Loucy (cell line): ENCODE data around the gene GHRH.

ENCODE experiments used
- H2AFZ ChIP-seq: fragments of 200-600 bp; sonication (generic); 2 replicates; pipeline ENCODE4 v1.6.0; 2016; ENCODE audit warnings: antibody characterized with exemption, mild to moderate bottlenecking, low read length, moderate library complexity
- H3F3A ChIP-seq: fragments of 200-600 bp; 2 replicates; pipeline ENCODE4 v1.6.0; 2016; ENCODE audit warnings: antibody characterized with exemption, low read depth, mild to moderate bottlenecking
- H3K27me3 ChIP-seq: fragments of 200-600 bp; sonication (generic); 2 replicates; pipeline ENCODE4 v1.6.1; 2014; ENCODE audit warnings: low read length, mild to moderate bottlenecking; ENCODE audit not compliant: insufficient read depth, poor library complexity, severe bottlenecking
- H3K36me3 ChIP-seq: fragments of 200-600 bp; sonication (generic); 2 replicates; pipeline ENCODE4 v1.6.1; 2016; ENCODE audit warnings: low read length; ENCODE audit not compliant: insufficient read depth
- H3K4me1 ChIP-seq: fragments of 200-600 bp; sonication (generic); 2 replicates; pipeline ENCODE4 v1.5.1; 2014; ENCODE audit warnings: low read length, mild to moderate bottlenecking; ENCODE audit not compliant: insufficient read depth, poor library complexity, severe bottlenecking
- H3K4me2 ChIP-seq: fragments of 200-600 bp; sonication (generic); 2 replicates; pipeline ENCODE4 v1.6.0; 2014; ENCODE audit warnings: antibody characterized with exemption, low read length, low read depth, mild to moderate bottlenecking; ENCODE audit not compliant: poor library complexity, severe bottlenecking
- H3K4me3 ChIP-seq: fragments of 200-600 bp; sonication (generic); 2 replicates; pipeline ENCODE4 v1.5.1; 2014; ENCODE audit warnings: low read length, mild to moderate bottlenecking, mixed read lengths; ENCODE audit not compliant: poor library complexity, severe bottlenecking
- H3K79me2 ChIP-seq: fragments of 200-600 bp; sonication (generic); 2 replicates; pipeline ENCODE4 v1.6.1; 2014; ENCODE audit warnings: low read length; ENCODE audit not compliant: insufficient read depth
- H3K9ac ChIP-seq: fragments of 200-600 bp; sonication (generic); 2 replicates; pipeline ENCODE4 v1.6.0; 2014; ENCODE audit warnings: mild to moderate bottlenecking, low read depth, low read length, moderate library complexity; ENCODE audit not compliant: poor library complexity, severe bottlenecking
- H3K9me2 ChIP-seq: fragments of 200-600 bp; sonication (generic); replicated peaks from 2 replicates; pipeline ENCODE4 v1.6.1; 2016; ENCODE audit warnings: low read depth, low read length, mixed read lengths
- H3K9me3 ChIP-seq: fragments of 200-600 bp; sonication (generic); 2 replicates; pipeline ENCODE4 v1.6.1; 2014; ENCODE audit warnings: mild to moderate bottlenecking, antibody characterized with exemption, low read length, low read depth; ENCODE audit not compliant: insufficient read depth
- H4K20me1 ChIP-seq: fragments of 200-600 bp; sonication (generic); 2 replicates; pipeline ENCODE4 v1.6.0; 2014; ENCODE audit warnings: antibody characterized with exemption, low read length, mild to moderate bottlenecking; ENCODE audit not compliant: insufficient read depth, poor library complexity, severe bottlenecking
- EZH2phosphoT487 ChIP-seq: fragments of 200-600 bp; IDR thresholded peaks from 2 replicates; pipeline ENCODE4 v1.6.1; 2018; ENCODE audit warnings: antibody characterized with exemption, mild to moderate bottlenecking, moderate library complexity, borderline replicate concordance
- TF ChIP-seq, protein P1 (sequence below): fragments of 200-600 bp; sonication (generic); conservative IDR thresholded peaks from 2 replicates; pipeline ENCODE4 v1.5.1; 2014; ENCODE audit warnings: mild to moderate bottlenecking, antibody characterized with exemption, low read length

Gene GHRH

DNA sequence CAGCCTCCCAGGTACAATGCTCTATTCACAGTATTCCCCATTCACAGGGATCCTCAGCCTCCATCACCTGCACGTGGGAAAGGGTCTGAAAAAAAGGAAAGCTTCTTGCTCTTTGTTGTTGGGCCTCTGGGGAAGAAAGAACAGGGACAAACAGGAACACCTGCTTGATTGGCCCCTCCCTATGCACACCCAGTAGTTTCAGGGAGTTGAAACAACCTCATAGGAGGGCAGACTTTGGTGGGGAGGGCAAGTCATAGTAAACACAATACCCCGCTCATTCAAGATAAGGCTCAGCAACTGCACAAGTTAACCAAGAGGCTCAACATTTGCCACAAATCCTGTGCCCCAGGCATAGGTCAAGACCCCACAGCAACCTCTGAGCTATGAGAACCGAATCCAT lies 1.7 kb downstream of the GHRH start:
- Histone ChIP-seq H3K27me3 (no peaks in the 10 kb centered on the region), H3K4me2 (no peak overlapping the region), H3K9me3 (no peaks in the 10 kb centered on the region), H3K79me2 (no peaks in the 10 kb centered on the region), H3K9ac (no peak overlapping the region), H3K4me3 (no peak overlapping the region), H2AFZ (no peak overlapping the region), H3F3A (no peaks in the 10 kb centered on the region), H4K20me1 (no peaks in the 10 kb centered on the region), H3K36me3 (no peaks in the 10 kb centered on the region), H3K4me1 (no peaks in the 10 kb centered on the region), H3K9me2 (no peaks in the 10 kb centered on the region)
- TF ChIP-seq, protein P1, sequence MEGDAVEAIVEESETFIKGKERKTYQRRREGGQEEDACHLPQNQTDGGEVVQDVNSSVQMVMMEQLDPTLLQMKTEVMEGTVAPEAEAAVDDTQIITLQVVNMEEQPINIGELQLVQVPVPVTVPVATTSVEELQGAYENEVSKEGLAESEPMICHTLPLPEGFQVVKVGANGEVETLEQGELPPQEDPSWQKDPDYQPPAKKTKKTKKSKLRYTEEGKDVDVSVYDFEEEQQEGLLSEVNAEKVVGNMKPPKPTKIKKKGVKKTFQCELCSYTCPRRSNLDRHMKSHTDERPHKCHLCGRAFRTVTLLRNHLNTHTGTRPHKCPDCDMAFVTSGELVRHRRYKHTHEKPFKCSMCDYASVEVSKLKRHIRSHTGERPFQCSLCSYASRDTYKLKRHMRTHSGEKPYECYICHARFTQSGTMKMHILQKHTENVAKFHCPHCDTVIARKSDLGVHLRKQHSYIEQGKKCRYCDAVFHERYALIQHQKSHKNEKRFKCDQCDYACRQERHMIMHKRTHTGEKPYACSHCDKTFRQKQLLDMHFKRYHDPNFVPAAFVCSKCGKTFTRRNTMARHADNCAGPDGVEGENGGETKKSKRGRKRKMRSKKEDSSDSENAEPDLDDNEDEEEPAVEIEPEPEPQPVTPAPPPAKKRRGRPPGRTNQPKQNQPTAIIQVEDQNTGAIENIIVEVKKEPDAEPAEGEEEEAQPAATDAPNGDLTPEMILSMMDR, result no peak
- TF ChIP-seq EZH2phosphoT487, result no peak

DNA sequence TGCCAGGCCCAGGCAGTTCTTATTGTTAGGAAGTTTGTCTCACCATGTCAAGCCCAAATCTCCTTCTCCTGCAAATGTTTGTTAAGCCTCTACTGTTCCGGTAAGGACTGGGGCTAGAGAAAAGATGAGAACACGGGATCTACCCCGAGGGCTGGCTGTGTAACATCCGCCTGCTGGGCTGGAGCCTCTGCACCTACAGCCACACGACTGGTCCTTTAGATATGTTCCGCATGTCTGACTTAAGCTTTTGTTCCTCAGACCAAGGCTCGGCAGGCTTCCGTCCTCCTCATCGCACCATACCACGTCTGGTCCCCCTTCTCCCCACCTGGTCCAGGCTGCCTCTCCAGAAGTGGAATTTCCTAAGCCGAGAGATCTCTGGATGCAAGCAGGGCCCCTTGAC lies 2.6 kb downstream of the GHRH start:
- H3K4me2 ChIP-seq, result no peak overlapping the region
- no peaks in the 10 kb centered on the region for H3K9me2 ChIP-seq
- no peaks in the 10 kb centered on the region for H3K27me3 ChIP-seq
- no peaks in the 10 kb centered on the region for H4K20me1 ChIP-seq
- no peaks in the 10 kb centered on the region for H3F3A ChIP-seq
- H3K36me3 ChIP-seq, result no peaks in the 10 kb centered on the region
- no peaks in the 10 kb centered on the region for H3K79me2 ChIP-seq
- no peak overlapping the region for H3K9ac ChIP-seq
- no peaks in the 10 kb centered on the region for H3K9me3 ChIP-seq
- H3K4me3 ChIP-seq, result no peak overlapping the region
- TF ChIP-seq EZH2phosphoT487, result no peak
- TF ChIP-seq, protein P1, result no peak
- no peaks in the 10 kb centered on the region for H3K4me1 ChIP-seq
- H2AFZ ChIP-seq, result 0 out of 2 replicates have a peak overlapping the region, but pooled peaks have one; percentile 11

DNA sequence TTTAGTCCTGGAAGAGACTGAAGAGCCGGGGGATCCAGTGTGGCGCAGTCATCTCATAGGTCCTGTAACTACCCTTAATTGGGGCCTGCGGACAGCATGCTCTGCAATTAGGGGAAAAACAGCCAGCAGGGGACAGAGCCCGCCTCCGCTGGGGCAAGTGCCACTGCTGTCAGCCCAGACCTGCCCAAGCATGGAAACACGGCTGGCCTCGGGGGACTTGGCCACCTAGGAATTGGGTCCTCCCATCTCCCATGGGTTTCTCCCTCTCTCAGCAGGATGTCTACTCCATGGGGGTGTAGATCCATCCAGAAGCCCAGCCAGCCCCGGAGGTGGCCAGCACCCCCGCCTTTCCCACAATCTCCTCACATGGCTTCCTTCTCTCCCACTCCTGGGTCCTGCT lies 3.6 kb downstream of the GHRH start:
- TF ChIP-seq, protein P1, result no peak
- TF ChIP-seq EZH2phosphoT487, result no peak
- Histone ChIP-seq H3K36me3 (no peaks in the 10 kb centered on the region), H3K4me2 (no peak overlapping the region), H3F3A (no peaks in the 10 kb centered on the region), H3K9me2 (no peaks in the 10 kb centered on the region), H3K4me3 (no peak overlapping the region), H2AFZ (no peak overlapping the region; the same call in 1 of the 2 replicates), H3K79me2 (no peaks in the 10 kb centered on the region), H3K27me3 (no peaks in the 10 kb centered on the region), H3K9me3 (no peaks in the 10 kb centered on the region), H3K9ac (no peak overlapping the region), H4K20me1 (no peaks in the 10 kb centered on the region), H3K4me1 (no peaks in the 10 kb centered on the region)
